Stimulated activated CD8-positive, alpha-beta memory T cell treated with anti-CD3 and anti-CD28 coated beads, Interleukin-15, amount 100 ng/mL, for 1 hour (primary cell): ENCODE measurements around the gene CRY2.

Experiments
- DNase-seq: peaks from one replicate; pipeline ENCODE4 v3.0.0-alpha.2; 2020; ENCODE audit warnings: low read depth

The CRY2 gene

GRCh38 chr11:45930951-45931570, 83.8 kb downstream of the CRY2 start:
- DNase-seq, result no peak

- no peak for DNase-seq
These were observed 84.5 kb downstream of the CRY2 start for GRCh38 chr11:45931739-45932138.

DNA sequence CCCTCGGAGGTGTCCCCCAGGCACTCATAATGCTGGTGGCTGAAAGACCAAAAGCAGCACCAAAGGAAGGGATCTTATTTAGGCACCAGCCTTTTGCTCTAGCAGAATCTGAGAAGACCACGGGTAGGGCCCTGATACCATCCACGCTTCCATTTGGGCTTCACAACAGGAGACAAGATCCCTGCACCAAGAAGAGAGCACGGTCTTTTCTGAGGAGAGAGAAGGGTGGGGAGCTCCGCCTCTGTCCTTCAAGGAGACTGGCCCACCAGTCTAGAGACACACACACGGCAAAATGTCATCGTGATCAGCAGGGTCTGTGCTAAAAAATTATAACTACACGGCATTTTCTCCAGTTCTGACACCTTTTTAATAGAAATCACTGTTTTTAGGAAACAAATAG, 84.9 kb downstream of the CRY2 start:
- DNase-seq, result no peak
